GM20000 (cell line): ENCODE results near the gene FHOD1.

Experiments used
- DNase-seq: peaks from one replicate; pipeline ENCODE4 v3.0.0; 2012; ENCODE audit warnings: low spot score
- TF ChIP-seq, protein P1 (sequence below): IDR thresholded peaks from 2 replicates; pipeline ENCODE4 v1.5.1; 2012; ENCODE audit warnings: mild to moderate bottlenecking, control low read depth; ENCODE audit errors: extremely low read depth, missing control alignments

FHOD1 gene

DNA sequence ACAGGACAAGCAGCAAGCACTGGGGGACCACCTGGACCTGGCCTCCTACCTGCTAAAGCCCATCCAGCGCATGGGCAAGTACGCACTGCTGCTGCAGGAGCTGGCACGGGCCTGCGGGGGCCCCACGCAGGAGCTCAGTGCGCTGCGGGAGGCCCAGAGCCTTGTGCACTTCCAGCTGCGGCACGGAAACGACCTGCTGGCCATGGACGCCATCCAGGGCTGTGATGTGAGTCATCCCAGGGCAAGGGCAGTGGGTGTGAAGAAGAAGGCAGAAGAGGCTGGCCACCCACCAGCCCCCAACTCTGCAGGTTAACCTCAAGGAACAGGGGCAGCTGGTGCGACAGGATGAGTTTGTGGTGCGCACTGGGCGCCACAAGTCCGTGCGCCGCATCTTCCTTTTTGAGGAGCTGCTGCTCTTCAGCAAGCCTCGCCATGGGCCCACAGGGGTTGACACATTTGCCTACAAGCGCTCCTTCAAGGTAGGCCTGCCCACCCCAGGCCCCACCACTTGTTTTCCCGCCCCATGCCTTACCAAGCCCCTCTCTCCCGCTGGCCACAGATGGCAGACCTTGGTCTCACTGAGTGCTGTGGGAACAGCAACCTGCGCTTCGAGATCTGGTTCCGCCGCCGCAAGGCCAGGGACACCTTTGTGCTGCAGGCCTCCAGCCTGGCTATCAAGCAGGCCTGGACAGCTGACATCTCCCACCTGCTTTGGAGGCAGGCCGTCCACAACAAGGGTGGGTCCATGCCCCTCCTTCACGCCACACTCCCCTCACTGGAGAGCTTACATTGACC lies 39.4 kb upstream of the FHOD1 start:
- TF ChIP-seq, protein P1, sequence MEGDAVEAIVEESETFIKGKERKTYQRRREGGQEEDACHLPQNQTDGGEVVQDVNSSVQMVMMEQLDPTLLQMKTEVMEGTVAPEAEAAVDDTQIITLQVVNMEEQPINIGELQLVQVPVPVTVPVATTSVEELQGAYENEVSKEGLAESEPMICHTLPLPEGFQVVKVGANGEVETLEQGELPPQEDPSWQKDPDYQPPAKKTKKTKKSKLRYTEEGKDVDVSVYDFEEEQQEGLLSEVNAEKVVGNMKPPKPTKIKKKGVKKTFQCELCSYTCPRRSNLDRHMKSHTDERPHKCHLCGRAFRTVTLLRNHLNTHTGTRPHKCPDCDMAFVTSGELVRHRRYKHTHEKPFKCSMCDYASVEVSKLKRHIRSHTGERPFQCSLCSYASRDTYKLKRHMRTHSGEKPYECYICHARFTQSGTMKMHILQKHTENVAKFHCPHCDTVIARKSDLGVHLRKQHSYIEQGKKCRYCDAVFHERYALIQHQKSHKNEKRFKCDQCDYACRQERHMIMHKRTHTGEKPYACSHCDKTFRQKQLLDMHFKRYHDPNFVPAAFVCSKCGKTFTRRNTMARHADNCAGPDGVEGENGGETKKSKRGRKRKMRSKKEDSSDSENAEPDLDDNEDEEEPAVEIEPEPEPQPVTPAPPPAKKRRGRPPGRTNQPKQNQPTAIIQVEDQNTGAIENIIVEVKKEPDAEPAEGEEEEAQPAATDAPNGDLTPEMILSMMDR: no peak
- no peak for DNase-seq

DNA sequence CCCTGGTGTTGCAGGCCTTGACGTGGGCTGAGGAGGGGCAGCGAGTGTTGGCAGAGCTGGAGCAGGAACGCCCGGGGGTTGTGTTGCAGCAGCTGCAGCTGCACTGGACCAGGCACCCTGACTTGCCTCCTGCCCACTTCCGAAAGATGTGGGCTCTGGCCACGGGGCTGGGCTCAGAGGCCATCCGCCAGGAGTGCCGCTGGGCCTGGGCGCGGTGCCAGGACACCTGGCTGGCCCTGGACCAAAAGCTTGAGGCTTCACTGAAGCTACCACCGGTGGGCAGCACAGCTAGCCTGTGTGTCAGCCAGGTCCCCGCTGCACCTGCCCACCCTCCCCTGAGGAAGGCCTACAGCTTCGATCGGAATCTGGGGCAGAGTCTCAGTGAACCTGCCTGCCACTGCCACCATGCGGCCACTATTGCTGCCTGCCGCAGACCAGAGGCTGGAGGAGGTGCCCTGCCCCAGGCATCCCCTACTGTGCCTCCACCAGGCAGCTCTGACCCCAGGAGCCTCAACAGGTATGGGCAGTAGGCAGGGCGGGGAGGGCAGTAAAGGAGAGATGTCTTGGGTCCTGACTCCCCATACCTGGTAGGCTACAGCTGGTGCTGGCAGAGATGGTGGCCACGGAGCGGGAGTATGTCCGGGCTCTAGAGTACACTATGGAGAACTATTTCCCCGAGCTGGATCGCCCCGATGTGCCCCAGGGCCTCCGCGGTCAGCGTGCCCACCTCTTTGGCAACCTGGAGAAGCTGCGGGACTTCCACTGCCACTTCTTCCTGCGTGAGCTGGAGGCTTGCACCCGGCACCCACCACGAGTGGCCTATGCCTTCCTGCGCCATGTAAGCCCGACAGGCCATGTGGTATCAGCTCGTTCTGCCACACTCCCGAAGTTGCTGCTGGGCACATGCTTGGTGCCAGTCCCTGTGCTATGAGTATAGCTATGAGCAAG lies 37.7 kb upstream of the FHOD1 start:
- DNase-seq: no peak
- TF ChIP-seq, protein P1: no peak

DNA sequence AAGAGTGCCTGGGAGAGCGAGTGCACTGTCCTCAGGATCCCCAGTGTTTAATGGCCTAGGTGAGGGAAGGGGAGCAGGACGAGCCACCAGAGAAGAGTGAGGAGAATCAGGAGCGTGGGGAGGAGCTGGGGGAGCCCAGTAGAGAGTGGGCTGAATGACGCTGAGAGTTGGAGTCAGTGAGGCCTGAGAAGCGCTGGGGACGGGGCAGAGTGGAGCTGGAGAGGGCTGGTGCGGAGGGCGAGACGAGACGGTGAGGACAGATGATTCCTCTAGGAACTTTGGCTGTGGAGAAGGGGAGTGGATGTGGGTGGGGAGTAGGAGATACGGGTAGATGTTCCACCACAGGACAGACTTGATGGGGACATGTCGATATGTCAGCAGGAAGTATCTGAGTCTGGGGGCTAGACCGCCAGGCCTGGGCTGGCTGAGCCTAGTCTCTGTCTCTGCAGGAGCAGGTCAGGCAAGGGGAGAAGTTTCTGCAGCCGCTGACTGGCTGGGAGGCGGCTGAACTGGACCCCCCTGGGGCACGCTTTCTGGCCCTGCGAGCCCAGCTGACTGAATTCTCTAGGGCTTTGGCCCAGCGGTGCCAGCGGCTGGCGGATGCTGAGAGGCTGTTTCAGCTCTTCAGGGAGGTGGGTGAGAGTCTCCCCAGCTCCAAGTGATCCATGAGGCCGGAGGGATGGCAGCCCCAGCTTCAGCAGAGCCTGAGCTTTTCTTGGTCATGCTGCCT lies 36.7 kb upstream of the FHOD1 start:
- DNase-seq: no peak
- TF ChIP-seq, protein P1: no peak

DNA sequence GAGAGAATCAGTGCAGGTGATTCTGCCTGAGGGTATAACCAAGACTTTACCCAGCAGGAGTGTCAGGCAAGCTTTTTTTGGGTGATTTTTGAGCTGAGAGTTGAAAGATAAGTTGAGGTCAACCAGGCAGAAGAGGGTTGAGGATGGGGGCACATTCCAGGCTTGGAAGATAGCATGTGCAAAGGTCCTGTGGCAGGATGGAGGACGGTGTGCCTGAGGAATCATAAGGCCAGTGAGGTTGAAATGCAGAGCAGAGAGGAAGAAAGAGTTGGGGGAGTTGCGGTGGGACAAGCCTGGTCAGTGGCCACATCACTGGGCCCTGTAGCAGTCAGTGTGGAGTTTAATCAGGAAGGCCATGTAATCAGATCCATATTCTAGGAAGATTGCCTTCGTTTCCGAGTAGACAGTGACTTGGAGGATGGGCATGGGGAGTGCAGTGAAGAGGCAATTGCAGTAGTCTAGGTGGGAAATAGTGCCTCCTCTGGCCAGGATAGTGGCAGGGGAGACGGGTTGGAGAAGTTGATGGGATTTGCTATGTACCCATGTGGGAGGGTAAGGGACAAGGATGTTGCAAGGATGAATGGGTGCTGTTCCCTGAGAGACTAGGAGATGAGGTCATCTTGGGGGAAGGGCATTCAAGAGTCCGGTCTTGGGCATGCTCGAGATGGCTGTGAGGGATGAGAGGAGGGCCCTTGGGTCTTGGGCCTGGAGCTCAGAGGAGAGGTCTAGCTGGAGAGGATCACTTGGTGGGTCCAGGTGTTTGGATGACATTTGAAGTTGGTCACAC lies 36.0 kb upstream of the FHOD1 start:
- TF ChIP-seq, protein P1: no peak
- DNase-seq: no peak

DNA sequence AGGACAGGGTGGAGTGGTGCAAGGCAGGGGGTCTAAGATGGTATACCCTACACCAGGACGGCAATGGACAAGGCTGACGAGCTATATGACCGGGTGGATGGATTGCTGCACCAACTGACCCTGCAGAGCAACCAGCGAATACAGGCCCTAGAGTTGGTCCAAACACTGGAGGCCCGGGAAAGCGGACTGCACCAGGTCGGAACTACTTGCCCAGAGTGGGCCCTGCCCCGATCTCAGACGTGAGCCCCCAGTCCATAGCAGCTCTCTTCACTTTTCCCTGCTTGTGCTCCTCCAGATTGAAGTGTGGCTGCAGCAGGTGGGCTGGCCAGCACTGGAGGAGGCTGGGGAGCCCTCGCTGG lies 35.1 kb upstream of the FHOD1 start:
- TF ChIP-seq, protein P1: no peak
- DNase-seq: no peak

DNA sequence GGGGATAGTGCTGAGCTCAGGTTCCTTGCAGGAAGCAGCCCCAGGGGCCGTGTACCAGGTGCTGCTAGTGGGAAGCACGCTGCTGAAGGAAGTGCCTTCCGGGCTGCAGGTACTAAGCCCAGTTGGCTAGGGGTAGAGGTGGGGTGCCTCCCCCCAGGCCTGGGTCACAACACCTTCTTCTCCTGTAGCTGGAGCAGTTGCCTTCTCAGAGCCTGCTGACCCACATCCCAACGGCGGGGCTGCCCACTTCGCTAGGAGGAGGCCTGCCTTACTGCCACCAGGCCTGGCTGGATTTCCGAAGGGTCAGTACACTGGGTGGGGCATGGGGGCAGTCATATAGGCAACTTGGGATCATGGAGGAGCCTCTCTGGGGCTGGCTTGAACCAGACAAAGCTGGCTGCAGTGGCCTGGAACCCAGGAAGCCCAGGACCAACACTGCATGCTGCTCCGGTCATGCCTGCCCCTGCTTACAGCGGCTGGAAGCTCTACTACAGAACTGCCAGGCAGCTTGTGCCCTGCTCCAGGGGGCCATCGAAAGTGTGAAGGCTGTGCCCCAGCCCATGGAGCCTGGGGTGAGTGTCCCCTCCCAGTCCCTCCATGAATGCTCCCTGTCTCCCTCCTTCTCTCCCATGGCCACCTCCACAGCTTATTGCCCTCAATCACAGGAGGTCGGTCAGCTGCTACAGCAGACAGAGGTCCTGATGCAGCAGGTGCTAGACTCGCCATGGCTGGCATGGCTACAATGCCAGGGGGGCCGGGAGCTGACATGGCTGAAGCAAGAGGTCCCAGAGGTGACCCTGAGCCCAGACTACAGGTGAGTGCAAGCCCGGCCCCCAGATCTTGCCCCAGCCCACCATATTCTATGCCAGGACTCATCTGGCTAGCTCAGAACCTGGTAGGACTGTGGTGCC lies 34.5 kb upstream of the FHOD1 start:
- DNase-seq: no peak
- TF ChIP-seq, protein P1: no peak
